ENCODE data around the gene CYLD. TPM values are rescaled to one million over a fixed set of nuclear protein-coding genes. Genes with fewer than 3 reads are reported as not detected.

Gene CYLD
- total RNA-seq, 1 donor from 2014 or later, result 33.9 TPM

- Histone ChIP-seq H3K4me3 (no peak overlapping the region), H3K4me1 (no peaks in the 10 kb centered on the region), H3K36me3 (no peaks in the 10 kb centered on the region), H3K27ac (no peak overlapping the region), H3K9me3 (no peaks in the 10 kb centered on the region), H3K27me3 (no peaks in the 10 kb centered on the region)
- intact Hi-C loops (cut with DNase I), result no loop called here
- peak in 1 of 2 donors; percentile 82 for DNase-seq (ENCODE audit: extremely low spot score in 2 of 2)
- TF ChIP-seq POLR2A (IDR thresholded peaks at IDR 0.05) (no peak), CTCF (IDR thresholded peaks at IDR 0.05) (no peak), POLR2AphosphoS5 (IDR thresholded peaks at IDR 0.05; ENCODE audit: insufficient read depth in 1 of 2, low read depth in 1 of 2) (no peak)
Observed at GRCh38 chr16:50731989-50732832, 9.7 kb upstream of the CYLD start.

GRCh38 chr16:50733468-50733867 is 8.4 kb upstream of the CYLD start:
- Histone ChIP-seq H3K36me3 (no peaks in the 10 kb centered on the region), H3K4me1 (no peaks in the 10 kb centered on the region), H3K27me3 (no peaks in the 10 kb centered on the region), H3K9me3 (no peaks in the 10 kb centered on the region), H3K4me3 (no peak overlapping the region), H3K27ac (no peak overlapping the region)
- intact Hi-C loops (cut with DNase I), result no loop called here
- TF ChIP-seq CTCF (IDR thresholded peaks at IDR 0.05) (no peak), POLR2AphosphoS5 (IDR thresholded peaks at IDR 0.05; ENCODE audit: insufficient read depth in 1 of 2, low read depth in 1 of 2) (no peak), POLR2A (IDR thresholded peaks at IDR 0.05) (no peak)
- peak in 1 of 2 donors; percentile 77 for DNase-seq (ENCODE audit: extremely low spot score in 2 of 2)

- TF ChIP-seq CTCF (IDR thresholded peaks at IDR 0.05) (no peak), POLR2AphosphoS5 (IDR thresholded peaks at IDR 0.05; ENCODE audit: insufficient read depth in 1 of 2, low read depth in 1 of 2) (no peak), POLR2A (IDR thresholded peaks at IDR 0.05) (no peak)
Observed at GRCh38 chr16:50735629-50736122, 6.2 kb upstream of the CYLD start.

GRCh38 chr16:50736448-50736847 is 5.4 kb upstream of the CYLD start:
- Histone ChIP-seq H3K4me3 (no peak overlapping the region), H3K27me3 (no peaks in the 10 kb centered on the region), H3K27ac (no peak overlapping the region), H3K9me3 (no peaks in the 10 kb centered on the region), H3K4me1 (peaks cover 7% of the 10 kb centered on the region), H3K36me3 (no peaks in the 10 kb centered on the region)
- DNase-seq (ENCODE audit: extremely low spot score in 2 of 2), result no peak
- TF ChIP-seq CTCF (IDR thresholded peaks at IDR 0.05) (no peak), POLR2AphosphoS5 (IDR thresholded peaks at IDR 0.05; ENCODE audit: insufficient read depth in 1 of 2, low read depth in 1 of 2) (no peak), POLR2A (IDR thresholded peaks at IDR 0.05) (no peak)
- intact Hi-C loops (cut with DNase I), result no loop called here

More at GRCh38 chr16:50735629-50736122, 6.2 kb upstream of the CYLD start:
- intact Hi-C loops (cut with DNase I), result no loop called here
- Histone ChIP-seq H3K27ac (no peak overlapping the region), H3K4me3 (no peak overlapping the region), H3K36me3 (no peaks in the 10 kb centered on the region), H3K9me3 (no peaks in the 10 kb centered on the region), H3K27me3 (no peaks in the 10 kb centered on the region), H3K4me1 (no peaks in the 10 kb centered on the region)
- DNase-seq (ENCODE audit: extremely low spot score in 2 of 2), result no peak

- TF ChIP-seq POLR2A (IDR thresholded peaks at IDR 0.05) (no peak), CTCF (IDR thresholded peaks at IDR 0.05) (no peak), POLR2AphosphoS5 (IDR thresholded peaks at IDR 0.05; ENCODE audit: insufficient read depth in 1 of 2, low read depth in 1 of 2) (no peak)
- H3K27ac ChIP-seq, result no peak overlapping the region
- H3K4me3 ChIP-seq, result no peak overlapping the region
- no peaks in the 10 kb centered on the region for H3K36me3 ChIP-seq
- no peaks in the 10 kb centered on the region for H3K9me3 ChIP-seq
- intact Hi-C loops (cut with DNase I), result no loop called here
- no peak for DNase-seq (ENCODE audit: extremely low spot score in 2 of 2)
- peaks cover 7% of the 10 kb centered on the region for H3K4me1 ChIP-seq
- H3K27me3 ChIP-seq, result no peaks in the 10 kb centered on the region
Observed at GRCh38 chr16:50737420-50737959, 4.4 kb upstream of the CYLD start.

Measured in vagina (tissue), 2 donors.